LNCaP clone FGC (cell line): Measurements from ENCODE around the gene SCAMP2.

Experiments used
- DNase-seq: peaks from one replicate; pipeline ENCODE4 v3.0.0-alpha.2; 2011; ENCODE audit warnings: low read depth
- H3K4me3 ChIP-seq: 2 replicates; pipeline ENCODE4 v1.5.1; 2011; ENCODE audit warnings: mild to moderate bottlenecking, low read depth, low read length, control low read depth
- TF ChIP-seq, protein P1 (sequence below): IDR thresholded peaks from 2 replicates; pipeline ENCODE4 v1.5.1; 2012; ENCODE audit warnings: mild to moderate bottlenecking; ENCODE audit not compliant: control insufficient read depth, insufficient read depth; ENCODE audit errors: extremely low read depth

SCAMP2 gene

DNA sequence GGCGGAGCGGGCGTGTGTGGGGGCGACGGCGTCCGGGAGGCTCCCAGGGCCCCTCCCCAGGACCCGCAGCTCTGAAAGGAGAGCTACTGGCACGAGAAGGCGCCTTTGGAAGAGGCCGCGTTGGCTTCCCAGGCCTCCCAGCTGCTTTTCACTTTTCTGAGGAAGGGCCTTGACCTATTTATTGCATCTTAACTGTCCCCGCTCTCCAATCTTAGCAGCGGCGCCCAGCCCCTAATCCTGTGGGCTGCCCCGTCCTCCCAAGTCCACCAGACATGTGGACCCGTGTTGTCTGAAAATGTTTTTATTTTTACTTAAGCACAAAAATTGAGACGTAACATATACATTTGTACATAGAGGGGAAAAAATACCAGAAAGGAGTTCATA lies 29.7 kb downstream of the SCAMP2 start:
- TF ChIP-seq, protein P1, sequence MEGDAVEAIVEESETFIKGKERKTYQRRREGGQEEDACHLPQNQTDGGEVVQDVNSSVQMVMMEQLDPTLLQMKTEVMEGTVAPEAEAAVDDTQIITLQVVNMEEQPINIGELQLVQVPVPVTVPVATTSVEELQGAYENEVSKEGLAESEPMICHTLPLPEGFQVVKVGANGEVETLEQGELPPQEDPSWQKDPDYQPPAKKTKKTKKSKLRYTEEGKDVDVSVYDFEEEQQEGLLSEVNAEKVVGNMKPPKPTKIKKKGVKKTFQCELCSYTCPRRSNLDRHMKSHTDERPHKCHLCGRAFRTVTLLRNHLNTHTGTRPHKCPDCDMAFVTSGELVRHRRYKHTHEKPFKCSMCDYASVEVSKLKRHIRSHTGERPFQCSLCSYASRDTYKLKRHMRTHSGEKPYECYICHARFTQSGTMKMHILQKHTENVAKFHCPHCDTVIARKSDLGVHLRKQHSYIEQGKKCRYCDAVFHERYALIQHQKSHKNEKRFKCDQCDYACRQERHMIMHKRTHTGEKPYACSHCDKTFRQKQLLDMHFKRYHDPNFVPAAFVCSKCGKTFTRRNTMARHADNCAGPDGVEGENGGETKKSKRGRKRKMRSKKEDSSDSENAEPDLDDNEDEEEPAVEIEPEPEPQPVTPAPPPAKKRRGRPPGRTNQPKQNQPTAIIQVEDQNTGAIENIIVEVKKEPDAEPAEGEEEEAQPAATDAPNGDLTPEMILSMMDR = no peak
- no peak for DNase-seq
- H3K4me3 ChIP-seq = peak overlapping the region; percentile 82

DNA sequence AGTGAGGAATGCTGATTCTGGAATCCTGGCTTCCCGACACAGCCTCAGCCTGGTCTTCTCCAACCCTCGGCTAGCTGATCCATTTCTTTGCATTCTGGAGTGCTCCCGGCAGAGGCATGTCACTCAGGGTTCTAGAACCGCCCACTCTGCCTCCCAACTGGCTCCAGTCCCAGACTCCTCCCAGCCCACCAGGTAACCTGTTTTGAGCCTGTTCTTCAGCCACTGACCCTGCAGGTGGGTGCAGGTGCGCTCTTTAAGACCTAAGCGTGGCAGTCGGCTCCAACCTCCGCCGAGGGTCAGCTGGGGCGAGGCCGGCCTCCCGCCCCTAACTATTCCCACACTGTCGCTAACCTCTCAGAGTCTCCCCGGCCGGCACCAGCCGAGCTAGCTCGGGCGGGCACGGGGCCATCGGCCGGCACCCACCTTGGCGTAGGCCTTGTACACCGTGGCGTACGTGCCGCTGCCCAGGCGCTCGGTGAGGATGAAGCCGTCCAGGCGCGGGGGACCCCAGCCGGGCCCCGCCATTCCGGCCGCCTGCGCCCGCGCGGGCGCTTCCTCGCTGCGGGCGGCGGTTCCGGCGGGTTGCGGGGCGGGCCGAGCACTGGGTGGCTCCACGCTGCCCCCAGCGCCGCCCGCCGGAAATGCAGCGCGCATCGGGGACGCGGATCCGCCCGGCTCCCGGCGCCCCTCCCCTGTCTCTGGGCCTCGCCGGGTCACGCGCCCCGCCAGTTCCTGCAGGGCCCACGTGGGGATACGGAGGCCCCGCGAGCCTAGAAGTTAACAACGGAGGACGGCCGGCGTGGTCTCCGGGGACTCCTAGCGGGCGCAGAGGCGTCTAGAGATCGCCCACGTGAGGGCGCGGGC lies 30.4 kb downstream of the SCAMP2 start, which contains the start of gene ULK3:
Gene ULK3 (minus strand): TSS at position 576 of the 864 bp plus-strand sequence. CDS start 51 bp downstream, at position 525.
- TF ChIP-seq, protein P1 = peak; percentile 81
- peak within 1 kb of the TSS; percentile 82 for H3K4me3 ChIP-seq
- peak; percentile 91 for DNase-seq

DNA sequence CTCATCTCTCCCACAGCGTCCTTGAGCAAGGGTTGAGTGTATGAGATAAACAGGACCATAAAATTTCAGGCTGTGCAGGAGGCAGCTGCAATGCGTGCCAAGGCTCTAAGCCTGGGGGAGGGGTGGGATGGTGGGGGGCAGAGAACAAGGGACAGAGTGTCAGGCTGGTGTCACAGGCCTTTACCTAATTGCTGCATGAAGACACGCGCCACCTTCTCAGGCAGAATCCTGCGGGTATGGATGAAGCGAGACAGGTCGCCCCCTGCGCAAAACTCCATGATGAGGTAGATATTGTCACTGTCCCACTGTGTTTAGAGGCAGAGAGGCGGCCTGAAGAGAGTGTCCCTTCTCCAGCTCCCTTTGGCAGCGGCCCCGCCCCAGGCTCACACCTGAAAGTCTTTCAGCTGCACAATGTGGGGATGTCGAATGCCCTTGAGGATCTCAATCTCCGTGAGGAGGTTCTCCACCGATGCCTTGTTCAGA lies 31.2 kb downstream of the SCAMP2 start:
- peak overlapping the region; percentile 82 for H3K4me3 ChIP-seq
- TF ChIP-seq, protein P1 = no peak
- DNase-seq = no peak

DNA sequence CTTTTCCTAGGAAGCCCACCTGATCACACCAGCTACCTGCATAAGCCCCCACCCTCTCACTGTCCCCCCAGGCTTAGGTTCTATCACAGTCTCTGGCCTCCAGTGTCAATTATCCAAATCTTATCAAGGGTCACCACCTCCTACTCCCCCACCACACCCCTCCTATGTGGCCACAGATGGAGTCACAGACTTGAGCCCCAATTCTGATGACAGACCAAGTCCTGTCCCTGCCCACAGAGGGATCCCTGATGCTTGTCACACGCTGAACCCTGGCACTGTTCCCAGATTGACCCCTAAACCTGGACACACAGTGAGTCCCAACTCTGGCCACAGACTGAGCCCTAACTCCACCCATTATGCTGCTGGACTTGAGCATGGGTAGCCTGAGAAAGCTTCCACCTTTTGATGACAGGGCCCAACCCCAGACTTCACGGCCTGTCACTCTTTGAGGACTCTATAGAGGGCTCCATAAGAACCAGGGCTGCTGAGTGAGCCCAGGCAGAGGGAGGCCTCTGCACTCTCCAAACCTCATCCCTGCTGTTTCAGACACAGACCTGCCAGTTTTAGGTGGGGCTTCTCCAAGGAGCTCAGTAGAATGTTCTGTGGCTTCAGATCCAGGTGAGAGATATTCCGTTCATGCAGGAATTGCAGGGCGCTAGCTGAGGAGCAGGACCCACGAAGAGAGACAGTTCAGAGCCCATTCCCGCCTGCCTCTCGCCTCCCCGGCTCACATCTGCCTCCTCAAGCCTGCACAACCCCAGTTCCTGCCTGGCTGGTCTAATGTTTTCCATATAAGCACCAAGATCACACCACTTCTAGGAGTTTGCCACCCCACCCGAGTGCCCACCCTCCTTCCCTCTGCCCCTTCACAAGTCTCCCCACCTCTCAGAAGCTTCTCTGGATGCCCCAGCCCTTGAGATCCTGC lies 32.1 kb downstream of the SCAMP2 start:
- TF ChIP-seq, protein P1 = no peak
- no peak overlapping the region for H3K4me3 ChIP-seq
- DNase-seq = no peak

DNA sequence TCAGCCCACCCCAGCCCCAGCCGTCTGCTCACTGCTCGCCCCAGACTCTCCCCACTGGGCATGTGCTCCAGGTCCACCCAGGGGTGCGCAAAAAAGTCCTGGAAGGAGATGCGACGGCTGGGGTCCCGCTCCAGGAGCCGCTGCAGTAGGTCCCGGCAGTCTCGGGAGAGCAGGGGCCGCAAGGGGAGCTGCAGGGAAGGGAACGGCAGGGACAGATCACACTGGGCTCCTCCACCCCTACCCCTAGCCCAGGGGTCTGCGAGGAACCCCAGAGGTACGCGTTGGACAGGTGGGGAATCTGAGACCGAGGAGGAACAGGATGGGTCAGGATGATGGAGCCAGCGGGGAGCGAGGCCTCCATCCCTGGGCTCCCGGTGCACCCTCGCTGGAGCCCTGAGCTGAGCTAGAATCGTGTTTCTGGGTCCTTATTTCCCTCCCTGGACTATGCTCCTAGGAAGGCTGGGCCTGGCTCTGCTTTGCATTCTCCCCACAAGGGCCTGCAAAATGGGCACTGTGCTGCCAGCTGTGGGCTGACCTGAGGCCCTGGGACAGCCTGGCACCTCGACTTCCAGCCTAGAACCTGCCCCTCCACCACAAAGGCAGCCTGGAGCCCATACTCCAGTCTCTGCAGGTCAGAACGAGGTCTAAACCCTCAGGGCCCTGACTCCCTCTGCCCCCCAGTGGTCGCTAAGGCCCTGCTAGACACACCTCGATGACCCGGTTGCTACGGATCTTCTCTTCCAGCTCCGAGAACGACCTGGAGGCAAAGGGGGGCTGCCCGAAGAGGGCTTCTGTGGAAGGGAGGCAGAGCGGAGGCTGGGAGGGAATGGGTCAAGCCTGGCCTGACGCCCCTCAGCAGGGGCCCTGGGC lies 33.4 kb downstream of the SCAMP2 start:
- no peak for DNase-seq
- TF ChIP-seq, protein P1 = no peak
- H3K4me3 ChIP-seq = no peak overlapping the region
